Activated CD4-positive, alpha-beta T cell treated with anti-CD3 and anti-CD28 coated beads, Interleukin-2, amount 50 U/mL, for 24 hours (primary cell): ENCODE data around the gene APLP1.
"Not testable (repeated sequence)": the region's sequence is repeated elsewhere in the genome, so short reads cannot be mapped to it uniquely, and the experiment has no call there.

ENCODE experiments used
- DNase-seq, 2 donors: peaks; one replicate each; pipeline ENCODE4 v3.0.0-alpha.2; 2020; ENCODE audit warnings: low read depth in 1 of 2, low spot score in 1 of 2

Gene APLP1

DNA sequence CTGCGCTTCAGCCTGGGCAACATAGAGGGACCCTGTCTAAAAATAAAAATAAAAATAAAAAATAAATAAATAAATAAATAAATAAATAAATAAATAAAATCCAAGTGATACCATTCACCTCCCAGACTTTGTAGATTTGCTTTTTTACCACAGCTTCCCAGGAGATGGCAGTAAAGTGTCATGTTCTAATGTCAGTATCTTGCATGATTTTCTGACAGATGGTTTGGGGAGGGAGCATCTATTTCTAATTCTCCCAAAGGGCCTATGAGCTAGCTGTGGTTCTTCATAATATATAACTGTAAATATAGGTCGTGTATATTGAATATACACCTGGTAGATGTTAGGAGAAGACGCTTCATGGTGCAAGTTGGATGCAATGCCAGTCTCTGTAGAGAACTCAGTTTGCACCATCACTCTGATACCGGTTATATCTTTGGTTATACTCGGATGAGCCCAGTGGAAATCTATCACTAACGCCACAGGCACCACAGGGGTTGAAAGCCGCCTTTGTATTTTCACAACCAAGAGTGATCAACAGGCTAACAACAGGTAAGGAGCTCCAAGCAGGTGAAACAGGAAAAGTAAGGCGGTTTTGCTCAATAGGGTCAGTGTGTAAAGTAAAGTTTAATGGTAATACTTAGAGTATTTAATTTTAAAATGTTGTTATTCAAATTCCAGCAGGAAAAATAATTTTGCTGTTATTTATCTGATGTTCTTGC, 13.9 kb downstream of the APLP1 start:
- peak in 1 of 2 donors; percentile 40 for DNase-seq

DNA sequence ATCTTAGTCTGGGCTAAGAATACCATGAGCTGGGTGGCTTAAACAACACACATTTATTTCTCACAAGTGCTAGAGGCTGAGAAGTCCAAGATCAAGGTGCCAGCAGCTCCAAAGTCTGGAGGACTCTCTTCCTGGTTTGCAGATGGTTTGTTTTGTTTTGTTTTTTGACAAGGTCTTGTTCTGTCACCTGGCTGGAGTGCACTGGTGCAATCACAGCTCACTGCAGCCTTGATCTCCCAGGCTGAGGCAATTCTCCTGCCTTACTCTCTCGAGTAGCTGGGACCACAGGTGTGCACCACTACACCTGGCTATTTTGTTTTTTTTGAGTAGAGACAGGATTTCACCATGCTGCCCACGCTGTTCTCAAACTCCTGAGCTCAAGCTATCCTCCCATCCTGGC, 15.5 kb downstream of the APLP1 start:
- DNase-seq: no peak

DNA sequence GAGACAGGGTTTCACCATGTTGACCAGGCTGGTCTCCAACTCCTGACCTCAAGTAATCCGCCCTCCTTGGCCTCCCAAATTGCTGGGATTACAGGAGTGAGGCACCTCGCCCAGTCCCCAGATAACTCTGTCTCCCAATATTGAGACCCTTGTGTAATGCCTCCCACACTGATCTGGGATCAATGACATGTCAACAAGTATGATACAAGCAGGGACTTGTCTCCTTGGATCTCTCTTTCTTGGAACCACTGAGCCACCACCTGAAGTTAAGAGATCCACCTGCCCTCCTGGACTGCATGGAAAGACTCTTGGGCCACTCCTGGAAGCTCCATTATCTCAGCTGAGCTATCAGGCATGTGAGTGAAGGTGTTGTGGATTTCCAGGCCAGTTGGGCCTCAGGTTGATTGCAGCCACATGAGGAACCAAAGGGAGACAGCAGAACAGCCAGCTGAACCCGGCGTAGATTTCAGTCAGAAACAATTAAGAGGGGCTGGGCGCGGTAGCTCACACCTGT, 16.9 kb downstream of the APLP1 start:
- no peak for DNase-seq

DNA sequence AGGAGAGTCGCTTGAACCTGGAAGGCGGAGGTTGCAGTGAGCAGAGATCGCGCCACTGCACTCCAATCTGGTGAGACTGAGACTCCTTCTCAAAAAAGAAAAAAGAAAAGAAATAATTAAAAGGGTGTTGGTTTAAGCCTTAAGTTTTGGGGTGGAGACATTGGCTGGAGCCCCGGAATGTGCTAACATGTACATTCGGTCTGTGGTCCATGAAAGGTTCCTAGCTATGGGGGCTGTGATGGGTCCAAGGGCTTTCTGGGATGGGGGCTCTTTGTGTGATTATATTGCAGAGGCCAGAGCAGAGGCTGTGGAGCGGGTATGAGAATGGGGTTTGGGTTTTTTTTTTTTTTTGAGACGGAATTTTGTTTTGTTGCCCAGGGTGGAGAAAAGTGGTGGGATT, 17.5 kb downstream of the APLP1 start:
- no peak for DNase-seq

DNA sequence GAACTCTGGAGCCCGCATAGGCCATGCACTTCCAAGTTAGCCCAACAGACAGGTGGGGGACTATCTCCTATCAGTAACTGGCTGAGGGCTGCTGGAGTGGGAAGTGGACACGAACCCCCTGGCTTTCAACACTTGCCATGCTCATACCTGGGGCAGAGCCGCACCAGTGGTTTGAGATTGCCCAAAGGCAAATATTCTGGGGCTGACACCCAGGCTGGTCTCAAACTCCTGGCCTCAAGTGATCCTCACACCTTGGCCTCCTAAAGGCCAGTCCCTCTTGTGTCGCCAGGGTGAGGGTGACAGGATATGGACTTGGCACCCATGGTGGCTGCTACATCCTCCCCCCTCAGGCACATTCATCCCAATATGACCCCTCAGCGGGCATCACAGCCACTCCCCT, 18.8 kb downstream of the APLP1 start:
- DNase-seq: no peak

DNA sequence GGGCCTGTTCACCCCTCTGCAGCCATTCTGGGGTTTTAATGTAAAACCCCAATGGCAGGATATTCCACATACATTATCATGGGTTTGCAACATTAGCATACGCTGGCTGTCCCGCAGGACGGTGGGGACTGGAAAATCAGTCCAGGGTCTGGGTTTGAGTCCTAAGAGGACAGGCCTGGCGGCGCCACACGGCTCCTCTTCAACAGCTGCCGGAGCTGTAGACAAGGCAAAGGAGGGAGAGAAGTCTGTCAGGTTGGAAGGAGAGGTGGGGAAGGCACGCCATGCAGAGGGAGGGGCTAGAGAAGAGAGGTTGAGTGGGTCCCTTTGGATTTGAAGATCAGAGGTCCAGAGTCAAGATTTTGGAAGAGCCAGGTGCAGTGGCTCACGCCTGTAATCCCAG, 20.0 kb downstream of the APLP1 start:
- DNase-seq: no peak

DNA sequence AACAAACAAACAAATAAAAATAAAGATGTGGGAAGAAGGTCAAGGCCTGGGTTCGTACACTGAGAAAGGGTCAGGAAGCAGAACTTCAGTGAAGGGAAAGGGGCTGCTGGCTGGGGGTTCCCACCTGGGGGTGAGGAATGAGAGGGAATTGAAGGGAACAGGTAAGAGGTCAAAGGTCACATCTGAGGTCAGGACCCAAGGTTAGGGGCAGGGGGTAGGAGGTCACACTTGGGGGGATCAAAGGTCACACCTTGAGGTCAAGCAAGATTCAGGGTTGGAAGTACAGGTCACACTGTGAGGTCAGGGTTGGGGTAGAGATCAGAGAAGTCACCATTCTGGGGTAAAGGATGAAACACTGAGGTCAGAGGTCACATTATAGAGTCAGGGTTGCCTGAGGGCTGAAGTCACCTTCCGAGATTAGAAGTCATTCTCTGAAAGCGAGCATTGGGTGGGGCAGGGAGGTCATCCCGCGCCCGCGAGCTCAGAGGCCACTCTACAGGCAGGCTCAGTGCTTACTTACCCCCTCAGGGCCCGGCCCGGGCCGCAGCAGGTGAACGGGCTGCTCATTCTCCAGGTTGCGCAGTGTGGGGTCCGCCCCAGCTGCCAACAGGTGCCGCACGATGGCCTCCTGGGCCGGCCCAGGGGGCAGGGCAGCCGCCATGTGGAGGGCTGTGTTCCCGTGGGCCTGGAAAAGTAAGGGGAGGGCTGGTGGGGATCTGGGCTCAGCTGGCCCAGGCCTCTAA, 21.2 kb downstream of the APLP1 start:
- DNase-seq: no peak

DNA sequence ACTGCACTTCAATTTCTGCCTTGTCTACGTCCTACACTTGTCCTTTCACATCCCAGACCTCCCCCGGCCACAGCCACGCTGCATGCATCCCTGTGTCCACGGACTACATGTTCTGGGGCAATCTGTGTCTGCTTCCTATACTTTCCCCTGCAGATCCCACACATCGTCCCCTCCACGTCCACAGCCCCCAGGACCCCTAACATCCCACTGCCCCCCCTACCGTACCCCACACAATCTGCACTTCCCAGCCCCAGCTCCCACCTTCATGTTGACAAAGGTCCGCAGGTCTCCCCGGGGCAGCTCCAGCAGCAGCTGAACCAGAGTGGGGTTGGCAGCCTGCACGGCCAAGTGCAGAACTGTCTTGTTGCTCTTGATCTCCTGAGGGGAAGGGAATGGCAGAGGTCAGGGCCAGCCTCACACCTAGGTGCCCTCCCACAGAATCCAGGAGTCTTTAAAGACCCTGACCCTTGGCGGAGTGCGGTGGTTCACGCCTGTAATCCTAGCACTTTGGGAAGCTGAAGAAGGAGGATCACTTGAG, 21.8 kb downstream of the APLP1 start:
- no peak for DNase-seq

DNA sequence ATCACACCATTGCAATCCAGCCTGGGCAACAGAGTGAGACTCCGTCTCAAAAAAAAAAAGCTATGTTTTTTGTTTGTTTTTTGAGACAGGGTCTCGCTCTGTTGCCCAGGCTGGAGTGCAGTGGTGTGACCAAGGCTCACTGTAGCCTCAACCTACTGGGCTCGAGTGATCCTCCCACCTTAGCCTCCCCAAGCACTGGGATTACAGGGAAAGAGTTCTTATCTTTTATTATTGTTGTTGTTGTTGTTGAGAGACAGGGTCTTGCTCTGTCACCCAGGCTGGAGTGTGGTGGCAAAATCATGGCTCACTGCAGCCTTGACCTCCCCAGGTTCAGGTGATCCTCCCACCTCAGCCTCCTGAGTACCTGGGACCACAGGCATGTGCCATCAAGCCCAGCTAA, 23.4 kb downstream of the APLP1 start:
- not testable (repeated sequence) for DNase-seq

DNA sequence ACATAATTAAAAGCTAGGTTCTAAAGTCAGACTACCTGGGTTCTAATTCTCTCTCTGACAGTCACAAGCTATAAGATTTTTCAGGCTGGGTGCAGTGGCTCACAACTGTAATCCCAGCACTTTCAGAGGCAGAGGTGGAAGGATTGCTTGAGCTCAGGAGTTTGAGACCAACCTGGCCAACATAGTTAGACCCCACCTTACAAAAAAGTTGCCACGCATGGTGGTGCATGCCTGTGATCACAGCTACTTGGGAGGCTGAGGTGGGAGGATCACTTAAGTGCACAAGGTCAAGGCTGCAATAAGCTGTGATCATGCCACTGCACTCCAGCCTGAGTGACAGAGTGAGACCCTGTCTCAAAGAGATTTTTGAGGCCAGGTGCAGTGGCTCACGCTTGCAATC, 26.0 kb downstream of the APLP1 start:
- no peak for DNase-seq

DNA sequence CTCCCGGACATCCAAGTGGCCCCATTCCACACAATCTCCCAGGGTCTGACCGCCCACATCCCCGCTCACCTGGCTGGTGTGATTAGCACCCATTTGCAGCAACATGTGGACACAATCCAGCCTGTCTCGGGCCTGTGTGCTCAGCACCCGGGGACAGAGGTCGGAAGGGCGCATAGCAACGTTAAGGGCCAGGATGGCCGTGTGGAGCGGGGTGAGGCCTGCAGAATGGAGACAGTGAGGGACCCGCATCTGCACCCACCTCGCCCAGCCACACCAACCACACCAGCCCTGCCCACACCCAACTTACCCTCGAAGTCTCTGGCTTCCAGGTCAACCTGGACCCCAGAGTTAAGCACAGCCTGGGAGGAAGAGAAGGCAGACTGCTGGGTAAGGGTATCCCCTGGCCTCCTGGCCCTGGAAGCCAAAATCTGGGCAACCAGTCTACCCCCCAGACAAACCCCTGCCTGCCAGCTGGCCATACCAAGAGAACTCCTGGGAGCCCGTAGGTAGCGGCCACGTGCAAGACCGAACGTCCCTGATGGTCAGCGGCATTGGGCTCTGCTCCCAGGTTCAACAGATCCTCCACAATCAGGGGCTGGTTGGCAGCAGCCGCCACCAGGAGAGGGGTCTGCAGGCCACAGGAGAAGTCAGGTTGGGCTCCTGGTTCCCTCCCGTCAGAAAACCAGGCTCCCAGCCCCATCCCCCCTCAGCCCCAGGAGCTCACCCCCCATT, 27.7 kb downstream of the APLP1 start:
- DNase-seq: no peak

DNA sequence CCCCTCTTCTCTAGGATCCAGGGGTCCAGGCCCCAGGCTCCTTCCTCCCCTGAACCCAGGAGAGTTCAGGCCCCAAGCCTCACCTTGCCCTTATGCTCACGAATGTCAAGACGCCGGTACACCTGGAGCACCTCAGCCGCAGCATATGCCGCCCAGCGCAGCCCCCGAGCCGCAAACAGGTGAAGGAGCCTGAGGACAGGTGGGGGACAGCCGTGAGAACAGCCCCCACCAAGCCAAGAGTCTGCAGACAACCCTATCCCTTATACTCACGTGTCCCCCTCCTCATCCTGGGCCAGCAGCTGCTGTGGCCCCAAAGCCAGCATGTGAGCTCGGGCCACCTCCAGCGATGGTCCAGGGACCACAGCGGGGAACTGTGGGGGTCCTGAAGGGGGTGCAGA, 28.3 kb downstream of the APLP1 start:
- no peak for DNase-seq

DNA sequence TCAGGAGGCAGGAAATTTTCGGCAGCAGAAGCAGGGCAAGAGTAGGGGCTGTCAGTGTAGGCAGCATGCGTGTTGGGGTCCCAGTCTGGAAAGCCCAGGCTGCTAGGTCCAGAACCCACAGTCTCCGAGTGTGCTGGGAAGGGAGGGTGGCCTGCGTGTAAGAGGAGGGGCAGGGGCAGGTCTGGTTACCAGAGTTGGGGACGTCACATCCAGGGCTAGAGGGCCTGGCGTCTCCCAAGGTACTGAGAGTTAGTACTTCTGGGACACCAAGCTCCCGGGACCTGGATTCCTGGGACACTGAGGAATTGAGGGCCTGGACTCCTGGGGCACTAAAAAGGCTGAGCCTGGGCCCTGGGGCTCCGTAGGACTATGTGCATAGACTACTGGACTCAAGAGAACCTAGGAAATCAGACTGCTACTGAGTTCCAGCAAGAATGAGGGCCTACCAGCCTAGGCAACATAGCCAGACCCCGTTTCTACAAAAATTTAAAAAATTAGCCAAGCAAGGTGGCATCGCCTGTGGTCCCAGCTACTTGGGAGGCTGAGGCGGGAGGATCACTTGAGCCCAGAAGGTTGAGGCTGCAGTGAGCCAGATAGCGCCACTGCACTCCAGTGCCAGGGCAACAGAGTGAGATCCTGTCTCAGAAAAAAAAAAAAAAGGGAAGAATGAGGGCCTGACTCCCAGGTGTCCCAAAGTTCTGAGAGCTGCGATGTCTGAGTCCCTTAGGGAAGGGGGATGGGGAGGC, 29.5 kb downstream of the APLP1 start:
- DNase-seq: no peak

DNA sequence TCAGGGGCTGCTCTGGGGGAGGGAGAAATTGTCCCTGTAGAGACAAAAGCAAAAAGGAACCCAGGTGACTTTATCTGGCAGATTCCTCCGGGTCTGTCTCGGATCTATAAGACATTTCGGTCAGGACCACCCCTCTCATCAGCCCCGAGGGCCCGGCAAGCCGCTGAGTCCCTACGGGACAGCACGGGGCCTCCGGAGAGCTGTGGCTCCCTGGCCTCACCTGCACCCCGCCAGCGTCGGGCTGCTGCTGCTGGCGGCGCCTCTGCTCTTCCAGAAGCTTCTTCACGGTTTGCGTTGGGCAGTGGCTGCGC, 30.1 kb downstream of the APLP1 start:
- DNase-seq: no peak

DNA sequence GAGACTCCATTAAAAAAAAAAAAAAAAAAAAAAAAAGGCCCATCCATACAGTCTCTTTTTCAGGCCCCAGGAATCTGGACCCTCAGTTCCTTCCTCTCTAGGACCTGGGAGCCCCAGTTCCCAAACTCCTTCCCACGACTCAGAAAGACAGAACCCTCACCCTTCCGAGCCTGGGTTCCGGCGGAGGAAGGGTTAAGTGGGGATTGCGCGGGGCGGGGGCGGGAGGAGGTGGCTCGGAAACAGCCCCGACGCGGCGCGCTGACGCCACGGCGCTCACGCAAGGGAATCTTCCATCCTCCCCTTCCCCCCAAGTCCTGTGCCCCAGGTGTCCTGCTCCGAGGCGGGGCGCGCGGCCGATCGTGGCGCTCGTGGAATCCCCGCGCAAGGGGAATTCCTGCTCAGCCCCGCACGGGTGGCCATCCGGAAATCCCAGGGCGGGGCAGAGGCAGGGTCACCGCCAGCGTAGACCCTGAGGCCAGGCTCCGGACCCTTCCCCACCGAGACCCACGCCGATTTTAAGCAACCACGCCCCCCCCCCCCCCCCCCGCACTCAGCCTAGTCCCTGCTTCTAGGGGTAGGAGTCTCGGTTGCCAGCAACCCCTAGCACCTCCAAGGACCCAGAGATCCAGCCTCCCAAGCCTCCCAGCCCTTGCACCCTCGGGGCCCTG, 31.3 kb downstream of the APLP1 start:
- DNase-seq: peak; percentile 76 to 79

DNA sequence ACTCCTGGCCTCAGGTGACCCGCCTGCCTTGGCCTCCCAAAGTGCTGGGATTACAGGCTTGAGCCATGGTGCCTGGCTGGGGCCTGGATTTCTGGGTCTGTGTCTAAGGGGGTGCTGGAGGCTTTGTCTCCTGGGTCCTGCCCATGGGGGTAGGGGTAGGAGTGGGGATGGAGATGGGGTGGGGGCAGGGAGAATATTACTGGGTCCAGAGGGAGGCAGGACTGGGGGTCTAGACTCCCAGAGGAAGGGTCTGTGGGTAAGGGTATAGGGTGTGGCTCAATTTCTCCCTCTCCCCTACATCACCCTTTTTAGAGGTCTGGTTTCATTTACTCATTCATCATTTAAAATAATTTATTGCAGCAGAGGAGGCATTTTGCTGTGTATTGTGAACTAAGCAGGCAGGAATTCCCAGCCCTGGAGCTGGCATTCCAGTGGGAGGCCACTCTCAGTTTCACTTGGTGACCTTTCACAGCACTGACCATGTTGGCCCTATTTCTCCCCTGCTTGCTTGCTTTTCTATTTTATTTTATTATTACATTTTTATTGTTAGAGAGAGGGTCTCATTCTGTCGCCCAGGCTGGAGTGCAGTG, 32.8 kb downstream of the APLP1 start:
- DNase-seq: no peak

DNA sequence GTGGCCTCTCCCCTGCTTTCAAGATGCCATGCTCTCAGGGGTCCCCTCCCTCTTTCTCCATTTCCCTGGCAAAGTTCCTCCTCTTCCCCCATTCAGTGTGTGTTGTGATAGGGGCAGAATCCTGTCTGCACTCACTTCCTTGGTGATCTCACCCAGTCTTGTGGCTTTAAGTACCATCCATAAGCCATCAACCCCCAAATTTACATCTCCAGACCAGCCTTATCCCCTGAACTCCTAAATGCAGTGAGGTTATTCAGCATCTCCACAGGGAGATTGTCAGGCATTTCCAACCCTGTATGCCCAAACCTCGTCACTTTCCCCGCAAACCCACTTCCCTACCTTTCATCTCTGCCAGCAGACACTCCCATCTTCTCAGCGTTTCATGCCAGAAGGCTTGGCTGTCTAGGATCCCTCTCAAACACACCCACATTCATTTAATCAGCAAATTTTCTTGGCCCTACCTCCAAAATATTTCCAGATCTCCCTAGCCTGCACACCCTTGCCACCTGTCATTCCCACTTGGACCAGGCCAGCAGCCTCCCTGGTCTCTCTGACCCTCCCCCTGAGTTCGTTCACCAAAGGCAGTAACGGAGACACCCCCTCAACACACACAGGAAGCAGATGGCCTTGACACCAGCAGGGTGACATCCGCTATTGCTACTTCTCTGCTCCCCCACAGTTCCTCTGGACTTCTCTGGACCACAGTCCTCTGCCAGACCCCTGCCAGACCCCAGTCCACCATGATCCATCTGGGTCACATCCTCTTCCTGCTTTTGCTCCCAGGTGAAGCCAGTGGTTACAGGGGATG, 33.7 kb downstream of the APLP1 start, which contains the start of gene HCST:
Gene HCST (plus strand): TSS at position 676 of the 808 bp plus-strand sequence. CDS start 65 bp downstream, at position 741.
- DNase-seq: no peak

DNA sequence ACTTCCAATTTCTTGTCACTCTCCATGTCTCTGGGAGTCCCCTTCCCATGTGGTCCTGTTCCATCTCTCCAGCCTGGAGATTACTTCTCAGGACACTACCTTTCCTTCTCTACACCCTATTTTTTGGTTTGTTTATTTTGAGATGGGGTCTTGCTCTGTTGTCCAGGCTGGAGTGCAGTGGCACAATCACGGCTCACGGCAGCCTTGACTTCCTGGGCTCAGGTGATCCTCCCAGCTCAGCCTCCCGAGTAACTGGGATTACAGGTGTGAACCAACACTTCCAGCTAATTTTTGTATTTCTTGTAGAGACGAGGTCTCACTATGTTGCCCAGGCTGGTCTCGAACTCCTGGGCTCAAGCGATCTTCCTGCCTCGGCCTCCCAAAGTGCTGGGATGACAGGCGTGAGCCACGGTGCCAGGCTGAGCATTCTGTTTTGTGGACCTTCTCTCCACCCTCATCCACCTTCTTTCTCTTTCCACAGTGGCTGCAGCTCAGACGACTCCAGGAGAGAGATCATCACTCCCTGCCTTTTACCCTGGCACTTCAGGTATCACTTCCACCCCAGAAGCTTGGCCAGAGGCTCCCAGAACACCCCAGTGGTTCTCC, 34.6 kb downstream of the APLP1 start:
- DNase-seq: no peak
